Measurements from ENCODE around the gene CEP85L. TPM values are rescaled to one million over a fixed set of nuclear protein-coding genes. Genes with fewer than 3 reads are reported as not detected.
A peak's percentile ranks its signal among the peaks of the same experiment; 100 is the strongest.

Gene CEP85L
- total and polyA plus RNA-seq, 2 of the 13 experiments (the other 11 are each of a cell fraction or from before 2014, with no cell fraction given), result 0.44 to 1.7 TPM

- TF ChIP-seq ZNF101 (CRISPR knock-in tag; IDR thresholded peaks at IDR 0.05; ENCODE audit: borderline replicate concordance, low read depth), result 0 out of 2 replicates have a peak, but pooled peaks have one; percentile 24
- no peak for TF ChIP-seq ZHX2 (IDR thresholded peaks at IDR 0.05; ENCODE audit: low read depth)
- TF ChIP-seq ZHX2 (CRISPR knock-in tag; IDR thresholded peaks at IDR 0.05; ENCODE audit: borderline replicate concordance), result 0 out of 2 replicates have a peak, but pooled peaks have one; percentile 35
- TF ChIP-seq ZBTB39 (CRISPR knock-in tag; IDR thresholded peaks at IDR 0.05), result no peak
- no peak for TF ChIP-seq SRSF9 (IDR thresholded peaks at IDR 0.05; ENCODE audit: borderline replicate concordance, insufficient read depth, low read depth, low read length, poor library complexity, severe bottlenecking)
- TF ChIP-seq NFYC (CRISPR knock-in tag; IDR thresholded peaks at IDR 0.05), result 0 out of 2 replicates have a peak, but pooled peaks have one; percentile 3
- no peak for TF ChIP-seq ELF4 (CRISPR knock-in tag; IDR thresholded peaks at IDR 0.05; ENCODE audit: borderline replicate concordance)
- no peak for TF ChIP-seq ERF (CRISPR knock-in tag; IDR thresholded peaks at IDR 0.05)
- no peak for TF ChIP-seq FUBP1 (CRISPR knock-in tag; IDR thresholded peaks at IDR 0.05; ENCODE audit: borderline replicate concordance)
- no peak for TF ChIP-seq ZBTB37 (CRISPR knock-in tag; IDR thresholded peaks at IDR 0.05)
- TF ChIP-seq SP140L (CRISPR knock-in tag; IDR thresholded peaks at IDR 0.05; ENCODE audit: borderline replicate concordance), result no peak
- TF ChIP-seq ZNF547 (CRISPR knock-in tag; IDR thresholded peaks at IDR 0.05), result peak; percentile 86; the same call in 1 of the 2 replicates
- no peak for TF ChIP-seq SRY (CRISPR knock-in tag; IDR thresholded peaks at IDR 0.05)
- TF ChIP-seq GMEB1 (CRISPR knock-in tag; IDR thresholded peaks at IDR 0.05; ENCODE audit: borderline replicate concordance), result no peak
Measured at GRCh38 chr6:118650582-118651281, 659 bp downstream of the CEP85L start (continued).

Data from HepG2 (cell line).